ENCODE results near the gene PRSS2. TPM values are rescaled to one million over a fixed set of nuclear protein-coding genes. Genes with fewer than 3 reads are reported as not detected.
A peak's percentile ranks its signal among the peaks of the same experiment; 100 is the strongest.
"Not testable (repeated sequence)": the region's sequence is repeated elsewhere in the genome, so short reads cannot be mapped to it uniquely, and the experiment has no call there.

PRSS2 gene
- total and polyA plus RNA-seq, 4 donors: not detected

DNA sequence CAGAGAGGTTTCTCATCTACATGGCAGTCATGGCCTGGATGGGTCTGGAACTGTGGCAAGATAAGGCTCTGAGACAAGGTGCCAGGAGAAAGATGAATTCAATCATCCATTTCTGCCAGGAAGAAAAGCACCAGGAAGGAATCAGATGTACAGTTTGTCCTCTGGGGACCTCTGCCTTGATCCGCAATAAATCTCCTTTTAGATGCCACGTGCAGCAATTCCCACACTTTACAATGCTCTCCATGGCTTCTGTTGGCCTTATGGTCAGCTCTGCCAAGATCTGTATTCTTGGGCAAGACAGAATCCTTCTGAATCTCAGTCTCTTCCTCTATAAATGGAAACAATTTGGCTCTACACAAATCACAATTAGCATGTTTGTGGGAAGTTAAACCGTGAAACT, 12.5 kb upstream of the PRSS2 start:
- H3K27me3 ChIP-seq (ENCODE audit: control insufficient read depth, insufficient read depth, low read length); H3K27ac ChIP-seq (ENCODE audit: low read depth, low read length); H3K9me3 ChIP-seq (ENCODE audit: control insufficient read depth, insufficient read depth, low read length); H3K4me1 ChIP-seq (ENCODE audit: control insufficient read depth, insufficient read depth, low read length); H3K36me3 ChIP-seq (ENCODE audit: control insufficient read depth, insufficient read depth, low read length); DNase-seq (ENCODE audit: low read depth in 4 of 6, low spot score in 6 of 6); H3K4me3 ChIP-seq (ENCODE audit: low read depth, low read length): not testable (repeated sequence)
- 62% methylated on average over 2 of the region's 3 CpGs for WGBS (ENCODE audit: insufficient coverage)

GRCh38 chr7:142759433-142759832, 11.3 kb upstream of the PRSS2 start:
- H3K27me3 ChIP-seq (ENCODE audit: control insufficient read depth, insufficient read depth, low read length): no peaks in the 10 kb centered on the region
- WGBS (ENCODE audit: insufficient coverage): 91% methylated on average over 1 of the region's 1 CpG
- no peak overlapping the region for H3K4me3 ChIP-seq (ENCODE audit: low read depth, low read length)
- H3K36me3 ChIP-seq (ENCODE audit: control insufficient read depth, insufficient read depth, low read length): no peaks in the 10 kb centered on the region
- H3K9me3 ChIP-seq (ENCODE audit: control insufficient read depth, insufficient read depth, low read length): no peaks in the 10 kb centered on the region
- no peaks in the 10 kb centered on the region for H3K4me1 ChIP-seq (ENCODE audit: control insufficient read depth, insufficient read depth, low read length)
- H3K27ac ChIP-seq (ENCODE audit: low read depth, low read length): no peak overlapping the region
- no peak for DNase-seq (ENCODE audit: low read depth in 4 of 6, low spot score in 6 of 6)

- DNase-seq (ENCODE audit: low read depth in 4 of 6, low spot score in 6 of 6): no peak
- H3K9me3 ChIP-seq (ENCODE audit: control insufficient read depth, insufficient read depth, low read length): no peaks in the 10 kb centered on the region
- no peak overlapping the region for H3K27ac ChIP-seq (ENCODE audit: low read depth, low read length)
- no peaks in the 10 kb centered on the region for H3K4me1 ChIP-seq (ENCODE audit: control insufficient read depth, insufficient read depth, low read length)
- 98% methylated on average over 4 of the region's 5 CpGs for WGBS (ENCODE audit: insufficient coverage)
- H3K4me3 ChIP-seq (ENCODE audit: low read depth, low read length): no peak overlapping the region
- H3K27me3 ChIP-seq (ENCODE audit: control insufficient read depth, insufficient read depth, low read length): no peaks in the 10 kb centered on the region
- no peaks in the 10 kb centered on the region for H3K36me3 ChIP-seq (ENCODE audit: control insufficient read depth, insufficient read depth, low read length)
These were observed 10.6 kb upstream of the PRSS2 start for GRCh38 chr7:142760071-142760642.

GRCh38 chr7:142761606-142762005, 9.2 kb upstream of the PRSS2 start:
- H3K4me3 ChIP-seq (ENCODE audit: low read depth, low read length): not testable (repeated sequence)
- 13% methylated on average over 1 of the region's 2 CpGs for WGBS (ENCODE audit: insufficient coverage)

GRCh38 chr7:142762104-142762503, 8.7 kb upstream of the PRSS2 start:
- Histone ChIP-seq H3K36me3 (ENCODE audit: control insufficient read depth, insufficient read depth, low read length) (no peaks in the 10 kb centered on the region), H3K4me1 (ENCODE audit: control insufficient read depth, insufficient read depth, low read length) (no peaks in the 10 kb centered on the region), H3K4me3 (ENCODE audit: low read depth, low read length) (no peak overlapping the region), H3K9me3 (ENCODE audit: control insufficient read depth, insufficient read depth, low read length) (no peaks in the 10 kb centered on the region), H3K27ac (ENCODE audit: low read depth, low read length) (no peak overlapping the region), H3K27me3 (ENCODE audit: control insufficient read depth, insufficient read depth, low read length) (no peaks in the 10 kb centered on the region)
- DNase-seq (ENCODE audit: low read depth in 4 of 6, low spot score in 6 of 6): no peak
- WGBS (ENCODE audit: insufficient coverage): no CpG with 5 or more reads among the region's 1 CpG

More at GRCh38 chr7:142761606-142762005, 9.2 kb upstream of the PRSS2 start:
- H3K27me3 ChIP-seq (ENCODE audit: control insufficient read depth, insufficient read depth, low read length); DNase-seq (ENCODE audit: low read depth in 4 of 6, low spot score in 6 of 6); H3K9me3 ChIP-seq (ENCODE audit: control insufficient read depth, insufficient read depth, low read length); H3K36me3 ChIP-seq (ENCODE audit: control insufficient read depth, insufficient read depth, low read length); H3K27ac ChIP-seq (ENCODE audit: low read depth, low read length); H3K4me1 ChIP-seq (ENCODE audit: control insufficient read depth, insufficient read depth, low read length): not testable (repeated sequence)

DNA sequence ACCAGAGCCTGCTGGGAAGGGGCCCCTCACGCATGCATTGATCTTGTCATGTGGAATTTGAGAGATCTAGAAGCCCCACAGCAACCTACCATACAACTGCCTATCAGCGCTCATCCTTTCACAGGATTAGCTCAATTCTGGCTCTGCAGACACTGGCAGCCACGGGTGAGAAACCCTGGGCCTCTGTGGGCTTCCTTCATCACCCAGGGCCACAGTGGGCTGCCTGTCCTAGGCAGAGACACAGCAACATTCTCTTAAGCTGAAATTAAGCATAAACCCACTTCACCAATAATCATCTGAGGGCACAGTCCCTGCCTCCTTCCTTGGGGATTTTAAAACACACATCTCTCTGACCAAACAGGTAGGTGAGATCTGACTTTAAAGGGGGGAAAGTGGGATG, 3.3 kb upstream of the PRSS2 start:
- DNase-seq (ENCODE audit: low read depth in 4 of 6, low spot score in 6 of 6): no peak
- Histone ChIP-seq H3K4me3 (ENCODE audit: low read depth, low read length) (no peak overlapping the region), H3K4me1 (ENCODE audit: control insufficient read depth, insufficient read depth, low read length) (no peaks in the 10 kb centered on the region), H3K36me3 (ENCODE audit: control insufficient read depth, insufficient read depth, low read length) (no peaks in the 10 kb centered on the region), H3K27ac (ENCODE audit: low read depth, low read length) (no peak overlapping the region), H3K9me3 (ENCODE audit: control insufficient read depth, insufficient read depth, low read length) (no peaks in the 10 kb centered on the region), H3K27me3 (ENCODE audit: control insufficient read depth, insufficient read depth, low read length) (no peaks in the 10 kb centered on the region)
- 70% methylated on average over 3 of the region's 3 CpGs for WGBS (ENCODE audit: insufficient coverage)

GRCh38 chr7:142767861-142768260, 2.9 kb upstream of the PRSS2 start:
- no CpG with 5 or more reads among the region's 1 CpG for WGBS (ENCODE audit: insufficient coverage)
- H3K4me1 ChIP-seq (ENCODE audit: control insufficient read depth, insufficient read depth, low read length): no peaks in the 10 kb centered on the region

DNA sequence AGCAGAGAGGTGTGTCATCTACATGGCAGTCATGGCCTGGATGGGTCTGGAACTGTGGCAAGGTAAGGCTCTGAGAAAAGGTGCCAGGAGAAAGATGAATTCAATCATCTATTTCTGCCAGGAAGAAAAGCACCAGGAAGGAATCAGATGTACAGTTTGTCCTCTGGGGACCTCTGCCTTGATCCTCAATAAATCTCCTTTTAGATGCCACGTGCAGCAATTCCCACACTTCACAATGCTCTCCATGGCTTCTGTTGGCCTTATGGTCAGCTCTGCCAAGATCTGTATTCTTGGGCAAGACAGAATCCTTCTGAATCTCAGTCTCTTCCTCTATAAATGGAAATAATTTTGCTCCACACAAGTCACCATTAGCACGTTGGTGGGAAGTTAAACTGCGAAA, 1.9 kb upstream of the PRSS2 start:
- not testable (repeated sequence) for H3K36me3 ChIP-seq (ENCODE audit: control insufficient read depth, insufficient read depth, low read length); H3K4me3 ChIP-seq (ENCODE audit: low read depth, low read length); DNase-seq (ENCODE audit: low read depth in 4 of 6, low spot score in 6 of 6); H3K27me3 ChIP-seq (ENCODE audit: control insufficient read depth, insufficient read depth, low read length); H3K27ac ChIP-seq (ENCODE audit: low read depth, low read length); H3K9me3 ChIP-seq (ENCODE audit: control insufficient read depth, insufficient read depth, low read length); H3K4me1 ChIP-seq (ENCODE audit: control insufficient read depth, insufficient read depth, low read length)
- WGBS (ENCODE audit: insufficient coverage): 50% methylated on average over 1 of the region's 3 CpGs

More at GRCh38 chr7:142767861-142768260, 2.9 kb upstream of the PRSS2 start:
- Histone ChIP-seq H3K4me3 (ENCODE audit: low read depth, low read length) (no peak overlapping the region), H3K36me3 (ENCODE audit: control insufficient read depth, insufficient read depth, low read length) (no peaks in the 10 kb centered on the region), H3K9me3 (ENCODE audit: control insufficient read depth, insufficient read depth, low read length) (no peaks in the 10 kb centered on the region), H3K27me3 (ENCODE audit: control insufficient read depth, insufficient read depth, low read length) (no peaks in the 10 kb centered on the region), H3K27ac (ENCODE audit: low read depth, low read length) (no peak overlapping the region)
- no peak for DNase-seq (ENCODE audit: low read depth in 4 of 6, low spot score in 6 of 6)

- H3K9me3 ChIP-seq (ENCODE audit: control insufficient read depth, insufficient read depth, low read length): no peaks in the 10 kb centered on the region
- H3K4me1 ChIP-seq (ENCODE audit: control insufficient read depth, insufficient read depth, low read length): no peaks in the 10 kb centered on the region
- no peaks in the 10 kb centered on the region for H3K36me3 ChIP-seq (ENCODE audit: control insufficient read depth, insufficient read depth, low read length)
- WGBS (ENCODE audit: insufficient coverage): no CpG with 5 or more reads among the region's 5 CpGs
- DNase-seq (ENCODE audit: low read depth in 4 of 6, low spot score in 6 of 6): peak in 1 of 6 donors; percentile 12
- H3K27me3 ChIP-seq (ENCODE audit: control insufficient read depth, insufficient read depth, low read length): no peaks in the 10 kb centered on the region
- no peak overlapping the region for H3K27ac ChIP-seq (ENCODE audit: low read depth, low read length)
- no peak overlapping the region for H3K4me3 ChIP-seq (ENCODE audit: low read depth, low read length)
These were observed 568 bp downstream of the PRSS2 start for GRCh38 chr7:142771353-142771723.

DNA sequence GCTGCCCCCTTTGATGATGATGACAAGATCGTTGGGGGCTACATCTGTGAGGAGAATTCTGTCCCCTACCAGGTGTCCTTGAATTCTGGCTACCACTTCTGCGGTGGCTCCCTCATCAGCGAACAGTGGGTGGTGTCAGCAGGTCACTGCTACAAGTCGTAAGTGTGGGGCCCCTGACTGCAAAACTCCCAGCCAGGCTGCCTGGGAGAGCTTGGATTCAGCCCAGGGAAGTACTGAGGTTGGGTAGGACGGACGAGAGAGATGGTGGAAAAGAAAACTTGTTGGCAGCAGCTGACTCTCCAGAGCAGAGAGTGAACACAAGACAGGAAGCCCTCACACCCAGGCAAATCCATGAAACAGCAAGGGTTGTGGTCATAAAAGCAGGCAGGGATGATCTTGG, 1.3 kb downstream of the PRSS2 start:
- no peaks in the 10 kb centered on the region for H3K36me3 ChIP-seq (ENCODE audit: control insufficient read depth, insufficient read depth, low read length)
- no peak for DNase-seq (ENCODE audit: low read depth in 4 of 6, low spot score in 6 of 6)
- H3K9me3 ChIP-seq (ENCODE audit: control insufficient read depth, insufficient read depth, low read length): no peaks in the 10 kb centered on the region
- H3K27me3 ChIP-seq (ENCODE audit: control insufficient read depth, insufficient read depth, low read length): no peaks in the 10 kb centered on the region
- no peak overlapping the region for H3K4me3 ChIP-seq (ENCODE audit: low read depth, low read length)
- 42% methylated on average over 5 of the region's 6 CpGs for WGBS (ENCODE audit: insufficient coverage)
- H3K27ac ChIP-seq (ENCODE audit: low read depth, low read length): no peak overlapping the region
- no peaks in the 10 kb centered on the region for H3K4me1 ChIP-seq (ENCODE audit: control insufficient read depth, insufficient read depth, low read length)
